Omental fat pad (tissue), 4 donors: ENCODE results near the gene UCKL1. TPM values are rescaled to one million over a fixed set of nuclear protein-coding genes. Genes with fewer than 3 reads are reported as not detected.

ENCODE experiments used
- ATAC-seq: fragments of 150-250 bp; one replicate; pipeline ENCODE4 v1.9.1; 2016; ENCODE audit warnings: mild to moderate bottlenecking, moderate library complexity; ENCODE audit not compliant: low FRiP score
- DNase-seq: peaks from one replicate; pipeline ENCODE4 v3.0.0-alpha.2; 2019; ENCODE audit warnings: low spot score
- CTCF ChIP-seq, 3 donors: fragments of 450-650 bp; IDR thresholded peaks; one replicate each; pipeline ENCODE4 v1.5.1; 2016 to 2017; ENCODE audit warnings: antibody characterized with exemption in 3 of 3, mild to moderate bottlenecking in 3 of 3, moderate library complexity in 2 of 3
- small RNA-seq: library from RNA; depleted of rRNA; stranded (forward); fragments of <200 nt; gene quantifications from one replicate; pipeline ENCODE3, GENCODE V24; 2016
- total RNA-seq, 4 donors: library from RNA; depleted of rRNA; stranded (reverse); fragments of >200 nt; gene quantifications; one replicate each; pipeline ENCODE4 v1.1.0, GENCODE V29; 2016

Gene UCKL1
- total RNA-seq, 4 donors from 2014 or later: 25.7 to 48.9 (median 30.3) TPM

- ATAC-seq: no peak
- no peak for DNase-seq
- no peak for TF ChIP-seq CTCF (IDR thresholded peaks at IDR 0.05)
Observed at GRCh38 chr20:63891061-63892002, 64.9 kb downstream of the UCKL1 start.

- no peak for TF ChIP-seq CTCF (IDR thresholded peaks at IDR 0.05)
- DNase-seq (no peak), ATAC-seq (no peak)
Observed at GRCh38 chr20:63890616-63891015, 65.6 kb downstream of the UCKL1 start.

- DNase-seq (no peak), ATAC-seq (no peak)
- no peak for TF ChIP-seq CTCF (IDR thresholded peaks at IDR 0.05)
Observed at GRCh38 chr20:63890201-63890576, 66.0 kb downstream of the UCKL1 start.

Small RNAs within 50 kb of the gene (small RNA-seq; reads per million reads assigned to genes)
- not detected for gene MIR647
- not detected for gene MIR941-2
- gene MIR941-4: not detected
- not detected for gene MIR941-5
- gene RNU1-134P: not detected

Other genes starting within 250 kb of the UCKL1 start
- gene ARFRP1, start 248.4 kb downstream of the UCKL1 start, total RNA-seq: 10 to 100 TPM; 25.5 to 44.3 (median 40.9) TPM
- gene ZGPAT, start 248.4 kb downstream of the UCKL1 start, total RNA-seq: 10 to 100 TPM; 13.2 to 34.5 (median 20.6) TPM
- 10 to 100 TPM in 2 of 4 donors, 1 to 10 TPM in 2; 7.4 to 21.1 (median 14.0) TPM for gene LIME1, start 219.8 kb downstream of the UCKL1 start, total RNA-seq
- 10 to 100 TPM; 25.3 to 82.0 (median 40.9) TPM for gene SLC2A4RG, start 216.6 kb downstream of the UCKL1 start, total RNA-seq
- gene ZBTB46, start 125.2 kb downstream of the UCKL1 start, total RNA-seq: 10 to 100 TPM; 11.1 to 65.3 (median 17.8) TPM
- not detected for gene ABHD16B, start 94.9 kb downstream of the UCKL1 start, total RNA-seq
- gene TPD52L2, start 91.1 kb downstream of the UCKL1 start, total RNA-seq: 100 to 1,000 TPM; 102 to 131 (median 113) TPM
- gene DNAJC5, start 61.3 kb downstream of the UCKL1 start, total RNA-seq: 10 to 100 TPM; 29.9 to 56.3 (median 45.4) TPM
- 1 to 10 TPM; 6.4 to 9.8 (median 7.2) TPM for gene ZNF512B, start 13.5 kb upstream of the UCKL1 start, total RNA-seq
- gene SAMD10, start 23.2 kb upstream of the UCKL1 start, total RNA-seq: 1 to 10 TPM in 1 of 4 donors, under 1 TPM in 2, not detected in 1; 0.48 to 1.2 (median 0.84) TPM
- gene PRPF6, start 24.7 kb upstream of the UCKL1 start, total RNA-seq: 10 to 100 TPM; 34.7 to 43.8 (median 40.2) TPM
- 1 to 10 TPM in 1 of 4 donors, under 1 TPM in 3; 0.37 to 6.5 (median 0.68) TPM for gene C20orf204, start 79.8 kb upstream of the UCKL1 start, total RNA-seq
- 10 to 100 TPM in 1 of 4 donors, 1 to 10 TPM in 3; 2.9 to 16.7 (median 7.7) TPM for gene SOX18, start 93.2 kb upstream of the UCKL1 start, total RNA-seq
- gene TCEA2, start 106.8 kb upstream of the UCKL1 start, total RNA-seq: 10 to 100 TPM; 20.5 to 34.8 (median 23.4) TPM
- gene RGS19, start 123.1 kb upstream of the UCKL1 start, total RNA-seq: 10 to 100 TPM; 14.0 to 45.1 (median 29.3) TPM
- gene OPRL1, start 123.7 kb upstream of the UCKL1 start, total RNA-seq: 1 to 10 TPM in 3 of 4 donors, under 1 TPM in 1; 0.96 to 4.4 (median 1.4) TPM
- under 1 TPM in 1 of 4 donors, not detected in 3; 0.65 TPM for gene LKAAEAR1, start 128.0 kb upstream of the UCKL1 start, total RNA-seq
- not detected for gene NPBWR2, start 151.1 kb upstream of the UCKL1 start, total RNA-seq
- not detected for gene MYT1, start 208.0 kb upstream of the UCKL1 start, total RNA-seq